Thoracic aorta (tissue), 2 donors: ENCODE measurements around the gene NOB1. TPM values are rescaled to one million over a fixed set of nuclear protein-coding genes. Genes with fewer than 3 reads are reported as not detected.

ENCODE experiments used
- ATAC-seq: fragments of 150-250 bp; one replicate; pipeline ENCODE4 v1.8.0; 2017; ENCODE audit warnings: low read depth; ENCODE audit not compliant: insufficient number of reproducible peaks, low FRiP score
- DNase-seq: peaks from one replicate; pipeline ENCODE4 v3.0.0-alpha.2; 2020; ENCODE audit warnings: low spot score
- H3K27ac ChIP-seq, 2 donors: fragments of 200-600 bp; sonication (generic); 1 replicate in 1 of 2; 2 replicates in 1 of 2; pipeline ENCODE4 v1.5.1; 2016; ENCODE audit warnings: mild to moderate bottlenecking in 2 of 2, moderate library complexity in 2 of 2
- H3K27me3 ChIP-seq: fragments of 200-600 bp; sonication (generic); replicated peaks from 2 replicates; pipeline ENCODE4 v1.6.0; 2016; ENCODE audit warnings: mild to moderate bottlenecking; ENCODE audit not compliant: insufficient read depth
- H3K36me3 ChIP-seq: fragments of 200-600 bp; sonication (generic); one replicate; pipeline ENCODE4 v1.5.1; 2016
- H3K4me1 ChIP-seq, 2 donors: fragments of 200-600 bp; sonication (generic); 1 replicate in 1 of 2; 2 replicates in 1 of 2; pipeline versions ENCODE4 v1.5.1 to v1.6.0; 2016; ENCODE audit warnings: low read depth in 2 of 2, mild to moderate bottlenecking in 1 of 2; ENCODE audit not compliant: control insufficient read depth in 1 of 2
- H3K4me3 ChIP-seq: fragments of 200-600 bp; sonication (generic); 2 replicates; pipeline ENCODE4 v1.5.1; 2016; ENCODE audit warnings: mild to moderate bottlenecking
- H3K9me3 ChIP-seq: fragments of 200-600 bp; sonication (generic); 2 replicates; pipeline ENCODE4 v1.5.1; 2016
- total RNA-seq, 2 donors: library from RNA; depleted of rRNA; stranded (reverse); fragments of >200 nt; gene quantifications; one replicate each; pipeline versions ENCODE4 v1.1.0 to v1.2.3, GENCODE V29; 2016
- TF ChIP-seq, protein P1 (sequence below): fragments of 200-600 bp; sonication (generic); IDR thresholded peaks from one replicate; pipeline ENCODE4 v1.5.1; 2019; ENCODE audit warnings: antibody characterized with exemption

Gene NOB1
- total RNA-seq, 2 donors from 2014 or later = 7.0 to 38.9 TPM

DNA sequence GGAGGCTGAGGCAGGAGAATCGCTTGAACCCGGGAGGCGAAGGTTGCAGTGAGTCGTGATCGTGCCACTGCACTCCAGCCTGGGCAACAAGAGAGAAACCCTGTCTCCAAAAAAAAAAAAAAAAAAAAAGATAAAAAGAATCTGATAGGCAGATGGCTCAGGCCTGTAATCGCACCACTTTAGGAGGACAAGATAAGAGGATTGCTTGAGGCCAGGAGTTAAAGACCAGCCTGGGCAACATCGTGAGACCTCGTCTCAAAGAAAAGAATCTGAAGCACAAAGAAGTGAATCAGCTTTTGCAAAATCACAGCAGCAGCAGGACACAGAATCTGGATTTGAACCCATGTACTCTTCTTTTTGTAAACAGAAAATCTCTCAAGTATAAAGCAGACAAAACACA is 7.6 kb downstream of the NOB1 start:
- ATAC-seq (no peak), DNase-seq (no peak)
- Histone ChIP-seq H3K9me3 (no peaks in the 10 kb centered on the region), H3K4me3 (no peak overlapping the region), H3K36me3 (peaks cover 62% of the 10 kb centered on the region), H3K27ac (no peak overlapping the region), H3K4me1 (peaks cover 0 to 1% of the 10 kb centered on the region in 2 donors), H3K27me3 (no peaks in the 10 kb centered on the region)
- TF ChIP-seq, protein P1, sequence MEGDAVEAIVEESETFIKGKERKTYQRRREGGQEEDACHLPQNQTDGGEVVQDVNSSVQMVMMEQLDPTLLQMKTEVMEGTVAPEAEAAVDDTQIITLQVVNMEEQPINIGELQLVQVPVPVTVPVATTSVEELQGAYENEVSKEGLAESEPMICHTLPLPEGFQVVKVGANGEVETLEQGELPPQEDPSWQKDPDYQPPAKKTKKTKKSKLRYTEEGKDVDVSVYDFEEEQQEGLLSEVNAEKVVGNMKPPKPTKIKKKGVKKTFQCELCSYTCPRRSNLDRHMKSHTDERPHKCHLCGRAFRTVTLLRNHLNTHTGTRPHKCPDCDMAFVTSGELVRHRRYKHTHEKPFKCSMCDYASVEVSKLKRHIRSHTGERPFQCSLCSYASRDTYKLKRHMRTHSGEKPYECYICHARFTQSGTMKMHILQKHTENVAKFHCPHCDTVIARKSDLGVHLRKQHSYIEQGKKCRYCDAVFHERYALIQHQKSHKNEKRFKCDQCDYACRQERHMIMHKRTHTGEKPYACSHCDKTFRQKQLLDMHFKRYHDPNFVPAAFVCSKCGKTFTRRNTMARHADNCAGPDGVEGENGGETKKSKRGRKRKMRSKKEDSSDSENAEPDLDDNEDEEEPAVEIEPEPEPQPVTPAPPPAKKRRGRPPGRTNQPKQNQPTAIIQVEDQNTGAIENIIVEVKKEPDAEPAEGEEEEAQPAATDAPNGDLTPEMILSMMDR = no peak

DNA sequence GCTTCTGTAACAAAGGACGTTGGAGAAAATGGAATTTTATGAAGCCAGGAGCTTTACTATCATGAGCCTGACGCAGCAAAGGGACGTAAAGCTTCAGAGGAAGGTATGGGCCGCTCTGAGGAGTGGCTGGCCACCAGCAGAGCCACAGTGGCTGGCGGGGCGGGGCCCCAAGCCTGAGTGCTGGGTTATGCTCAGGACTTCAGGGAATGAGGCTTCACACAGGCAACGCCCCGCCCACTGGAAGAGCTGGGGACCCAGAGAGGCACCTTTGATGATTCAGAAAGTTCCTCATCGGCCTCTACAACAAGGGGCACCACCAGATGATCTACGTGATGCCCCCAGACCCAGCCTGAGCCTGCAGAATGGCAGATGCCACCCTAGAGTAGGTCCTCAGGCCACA is 8.8 kb downstream of the NOB1 start:
- H3K4me3 ChIP-seq = no peak overlapping the region
- TF ChIP-seq, protein P1 = no peak
- H3K36me3 ChIP-seq = peaks cover 66% of the 10 kb centered on the region
- DNase-seq (no peak), ATAC-seq (no peak)
- H3K27ac ChIP-seq = no peak overlapping the region
- H3K4me1 ChIP-seq = peaks cover 0 to 9% of the 10 kb centered on the region in 2 donors
- H3K27me3 ChIP-seq = no peaks in the 10 kb centered on the region
- no peaks in the 10 kb centered on the region for H3K9me3 ChIP-seq

DNA sequence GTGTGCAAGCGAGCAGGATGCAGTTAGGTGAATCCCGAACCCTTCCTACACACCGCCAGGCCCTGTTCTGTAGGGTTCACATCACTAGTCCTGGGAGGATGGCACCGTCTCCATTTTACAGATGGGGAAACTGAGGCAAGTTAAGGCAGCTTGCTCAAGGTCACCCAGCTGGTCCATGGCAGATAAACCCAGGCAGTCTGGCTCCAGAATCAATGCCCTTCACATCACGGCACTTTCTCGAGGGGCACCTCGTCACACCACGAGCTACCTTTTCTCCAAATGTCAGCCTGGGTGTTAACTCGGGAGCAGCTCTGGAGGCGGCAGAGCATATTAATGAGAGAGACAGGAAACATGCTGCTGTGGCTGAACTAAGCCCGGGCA is 9.5 kb downstream of the NOB1 start:
- Histone ChIP-seq H3K27me3 (no peaks in the 10 kb centered on the region), H3K4me3 (no peak overlapping the region), H3K27ac (no peak overlapping the region), H3K9me3 (no peaks in the 10 kb centered on the region), H3K36me3 (peaks cover 66% of the 10 kb centered on the region), H3K4me1 (peaks cover 0 to 9% of the 10 kb centered on the region in 2 donors)
- TF ChIP-seq, protein P1 = no peak
- ATAC-seq = no peak
- DNase-seq = no peak

DNA sequence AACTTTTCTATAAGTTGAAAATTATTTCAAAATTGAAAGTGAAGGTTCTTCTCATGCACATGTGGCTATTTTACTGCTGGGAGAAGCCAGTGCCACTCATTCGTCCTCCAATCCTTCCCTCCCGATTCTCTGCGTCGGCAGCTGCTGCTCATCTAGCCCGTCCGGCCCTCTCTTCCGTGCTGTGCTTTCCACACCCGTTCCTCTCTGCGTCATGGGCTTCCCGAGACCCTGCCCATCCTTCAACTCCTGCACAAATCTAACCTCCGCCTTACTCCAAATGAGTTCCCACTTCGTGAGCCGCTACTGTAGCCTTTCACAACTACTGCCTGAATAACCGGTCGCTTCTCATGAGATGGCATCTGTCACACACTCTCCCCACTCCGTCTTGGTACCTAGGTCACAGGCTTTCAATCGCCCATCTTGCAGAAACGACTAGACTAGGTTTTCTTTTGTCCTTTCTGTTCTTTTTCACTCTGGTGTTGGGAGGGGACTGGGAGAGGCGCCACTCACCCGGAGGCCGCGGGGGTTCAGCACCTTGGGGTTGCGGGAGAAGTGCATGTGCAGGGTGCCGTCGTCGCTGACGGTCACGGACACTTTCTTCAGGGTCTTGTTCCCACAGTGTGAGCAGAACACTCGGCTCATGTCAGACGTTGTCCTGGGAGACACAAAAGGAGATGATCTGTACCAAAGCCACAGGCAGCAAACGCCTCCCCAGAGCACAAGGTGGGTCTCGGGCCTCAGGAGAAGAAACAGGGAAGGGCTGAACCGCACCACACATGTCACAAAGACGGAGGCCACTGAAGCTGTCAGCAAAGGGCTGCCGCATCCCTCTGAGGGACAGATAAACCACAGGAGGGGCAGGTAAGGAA is 10.1 kb downstream of the NOB1 start:
- no peak for DNase-seq
- H3K27me3 ChIP-seq = no peaks in the 10 kb centered on the region
- H3K36me3 ChIP-seq = peaks cover 64% of the 10 kb centered on the region
- TF ChIP-seq, protein P1 = no peak
- H3K9me3 ChIP-seq = no peaks in the 10 kb centered on the region
- ATAC-seq = no peak
- no peak overlapping the region for H3K27ac ChIP-seq
- peaks cover 0 to 9% of the 10 kb centered on the region in 2 donors for H3K4me1 ChIP-seq
- H3K4me3 ChIP-seq = no peak overlapping the region

DNA sequence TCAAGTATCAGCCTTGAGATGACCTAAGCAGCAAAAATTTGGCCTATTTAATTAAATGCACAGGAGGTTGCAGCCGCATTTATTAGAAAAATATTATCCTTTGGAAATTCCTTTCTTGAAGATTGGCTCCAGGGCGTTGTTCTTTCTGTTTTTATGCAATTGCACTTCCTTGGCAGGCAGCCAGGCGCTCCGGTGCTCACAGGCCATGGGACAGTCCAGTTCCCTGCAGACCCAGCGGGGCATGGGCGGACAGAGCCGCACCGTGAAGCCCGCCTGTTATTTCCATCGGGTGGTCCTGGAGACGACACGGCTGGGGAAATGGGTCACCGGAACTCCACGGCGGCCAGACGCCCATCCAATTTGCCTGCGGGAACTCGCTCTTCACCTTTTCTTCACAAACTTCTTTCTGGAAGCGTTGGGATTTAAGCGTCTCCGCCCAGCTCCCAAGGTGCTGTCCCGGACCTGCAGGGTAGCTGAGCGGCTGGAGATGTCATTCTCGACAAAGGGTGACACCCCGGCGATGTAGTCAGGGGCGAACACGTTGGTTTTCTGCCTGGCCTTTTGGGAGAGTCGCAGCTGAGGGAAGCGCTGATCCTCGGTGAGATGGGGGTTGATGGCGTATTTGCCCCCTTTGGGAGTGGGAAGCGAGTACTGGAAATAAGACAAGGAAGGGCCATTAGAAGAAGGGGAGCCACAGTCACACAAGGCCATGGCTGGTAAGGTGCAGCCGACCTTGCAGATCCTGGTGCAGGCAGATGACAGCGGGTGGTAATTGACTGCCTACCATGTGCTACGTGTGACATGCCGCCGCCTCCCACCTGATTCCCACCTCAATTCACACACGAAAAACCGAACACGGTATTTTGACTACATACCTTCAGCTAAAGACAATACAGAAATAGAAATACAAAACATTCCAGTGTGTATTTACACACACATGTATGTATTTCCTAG is 12.5 kb downstream of the NOB1 start:
- no peaks in the 10 kb centered on the region for H3K27me3 ChIP-seq
- TF ChIP-seq, protein P1 = no peak
- no peak overlapping the region for H3K4me3 ChIP-seq
- peaks cover 48% of the 10 kb centered on the region for H3K36me3 ChIP-seq
- DNase-seq (no peak), ATAC-seq (no peak)
- H3K9me3 ChIP-seq = no peaks in the 10 kb centered on the region
- peaks cover 0 to 9% of the 10 kb centered on the region in 2 donors for H3K4me1 ChIP-seq
- no peak overlapping the region for H3K27ac ChIP-seq
